Trophoblast cell (in vitro differentiated cells and primary cell): Measurements from ENCODE around the gene FGD5.
A peak's percentile ranks its signal among the peaks of the same experiment; 100 is the strongest.

Experiments used
- DNase-seq, 2 donors: peaks; one replicate each; pipeline ENCODE4 v3.0.0-alpha.2; 2016
- H2AFZ ChIP-seq: 2 replicates; pipeline ENCODE4 v1.6.1; 2013; ENCODE audit warnings: low read length, moderate library complexity, mild to moderate bottlenecking; ENCODE audit not compliant: insufficient read depth, poor library complexity
- H2AK5ac ChIP-seq: 2 replicates; pipeline ENCODE4 v1.6.1; 2013; ENCODE audit warnings: mild to moderate bottlenecking, low read length
- H2BK120ac ChIP-seq: 2 replicates; pipeline ENCODE4 v1.6.1; 2013; ENCODE audit warnings: low read length, mild to moderate bottlenecking, moderate library complexity; ENCODE audit not compliant: insufficient read depth, poor library complexity
- H2BK12ac ChIP-seq: 2 replicates; pipeline ENCODE4 v1.6.1; 2013; ENCODE audit warnings: mild to moderate bottlenecking, low read length, moderate library complexity
- H2BK5ac ChIP-seq: 2 replicates; pipeline ENCODE4 v1.6.1; 2013; ENCODE audit warnings: low read length, low read depth, moderate library complexity, mild to moderate bottlenecking; ENCODE audit not compliant: poor library complexity
- H3K14ac ChIP-seq: 2 replicates; pipeline ENCODE4 v1.6.1; 2013; ENCODE audit warnings: mild to moderate bottlenecking, low read length
- H3K18ac ChIP-seq: 2 replicates; pipeline ENCODE4 v1.6.1; 2013; ENCODE audit warnings: mild to moderate bottlenecking, low read length
- H3K23ac ChIP-seq: 2 replicates; pipeline ENCODE4 v1.6.1; 2013; ENCODE audit warnings: low read length
- H3K27ac ChIP-seq: 2 replicates; pipeline ENCODE4 v1.5.1; 2013; ENCODE audit warnings: low read depth, mild to moderate bottlenecking, inconsistent platforms, low read length, moderate library complexity
- H3K27me3 ChIP-seq: 2 replicates; pipeline ENCODE4 v1.6.1; 2013; ENCODE audit warnings: inconsistent platforms, mild to moderate bottlenecking, low read length, moderate library complexity; ENCODE audit not compliant: insufficient read depth
- H3K36me3 ChIP-seq, 2 experiments: 1 replicate in 1 of 2; 2 replicates in 1 of 2; pipeline ENCODE4 v1.6.1; 2013; ENCODE audit warnings: low read length in 2 of 2, mild to moderate bottlenecking in 2 of 2, moderate library complexity in 1 of 2; ENCODE audit not compliant: insufficient read depth in 2 of 2, control insufficient read depth in 1 of 2
- H3K4ac ChIP-seq: 2 replicates; pipeline ENCODE4 v1.6.1; 2013; ENCODE audit warnings: low read depth, mild to moderate bottlenecking, low read length, moderate library complexity
- H3K4me1 ChIP-seq, 2 experiments: 1 replicate in 1 of 2; 2 replicates in 1 of 2; pipeline ENCODE4 v1.6.1; 2013; ENCODE audit warnings: low read length in 2 of 2, mild to moderate bottlenecking in 2 of 2, moderate library complexity in 1 of 2; ENCODE audit not compliant: insufficient read depth in 2 of 2, control insufficient read depth in 1 of 2
- H3K4me2 ChIP-seq: 2 replicates; pipeline ENCODE4 v1.6.1; 2013; ENCODE audit warnings: inconsistent platforms, mild to moderate bottlenecking, low read length, moderate library complexity
- H3K4me3 ChIP-seq: 2 replicates; pipeline ENCODE4 v1.5.1; 2013; ENCODE audit warnings: mild to moderate bottlenecking, low read depth, low read length, inconsistent platforms
- H3K79me1 ChIP-seq: one replicate; pipeline ENCODE4 v1.6.1; 2013; ENCODE audit warnings: low read length
- H3K79me2 ChIP-seq: 2 replicates; pipeline ENCODE4 v1.6.1; 2013; ENCODE audit warnings: low read length, mild to moderate bottlenecking; ENCODE audit not compliant: control insufficient read depth, insufficient read depth, poor library complexity
- H3K9ac ChIP-seq: 2 replicates; pipeline ENCODE4 v1.6.1; 2013; ENCODE audit warnings: mild to moderate bottlenecking, low read length
- H3K9me3 ChIP-seq: 2 replicates; pipeline ENCODE4 v1.6.1; 2013; ENCODE audit warnings: low read depth, mild to moderate bottlenecking, control low read depth, inconsistent platforms, low read length; ENCODE audit not compliant: insufficient read depth
- H4K12ac ChIP-seq: 2 replicates; pipeline ENCODE4 v1.6.1; 2013; ENCODE audit warnings: low read depth, mild to moderate bottlenecking, low read length, moderate library complexity
- H4K8ac ChIP-seq: 2 replicates; pipeline ENCODE4 v1.6.1; 2013; ENCODE audit warnings: low read depth, mild to moderate bottlenecking, low read length, moderate library complexity
- H4K91ac ChIP-seq: one replicate; pipeline ENCODE4 v1.6.1; 2013; ENCODE audit warnings: low read depth, mild to moderate bottlenecking, low read length, moderate library complexity
- WGBS: extraction: QIAGEN DNeasy Blood & Tissue Kit; methylation state at CpG from one replicate; pipeline ENCODE4 v1.1.7; 2013; ENCODE audit warnings: missing lambda C conversion rate; ENCODE audit not compliant: insufficient read length, insufficient coverage; ENCODE audit errors: extremely low coverage; 5-methylcytosine and 5-hydroxymethylcytosine counted together

FGD5 gene

GRCh38 chr3:14957925-14958324 is 139.2 kb downstream of the FGD5 start:
- Histone ChIP-seq H2BK12ac (no peak overlapping the region), H2AFZ (no peak overlapping the region), H3K36me3 (no peaks in the 10 kb centered on the region), H3K14ac (no peak overlapping the region), H3K79me2 (no peaks in the 10 kb centered on the region), H3K27ac (no peak overlapping the region), H3K23ac (no peak overlapping the region), H2BK120ac (no peak overlapping the region), H4K12ac (no peak overlapping the region), H2AK5ac (no peak overlapping the region), H3K79me1 (no peaks in the 10 kb centered on the region), H3K4me2 (no peak overlapping the region), H2BK5ac (no peak overlapping the region), H4K91ac (no peak overlapping the region), H4K8ac (no peak overlapping the region), H3K4me1 (peaks cover 0 to 2% of the 10 kb centered on the region in 2 experiments), H3K9ac (no peak overlapping the region), H3K27me3 (no peaks in the 10 kb centered on the region), H3K4ac (no peak overlapping the region), H3K9me3 (no peaks in the 10 kb centered on the region), H3K18ac (no peak overlapping the region), H3K4me3 (no peak overlapping the region)
- DNase-seq = peak in 1 of 2 donors; percentile 41
- WGBS = no CpG with 5 or more reads among the region's 1 CpG

GRCh38 chr3:14959359-14959943 is 140.7 kb downstream of the FGD5 start:
- Histone ChIP-seq H3K4me3 (no peak overlapping the region), H3K23ac (no peak overlapping the region), H2AFZ (no peak overlapping the region), H3K4me1 (peaks cover 0 to 2% of the 10 kb centered on the region in 2 experiments), H2BK12ac (no peak overlapping the region), H3K4me2 (no peak overlapping the region), H3K79me1 (no peaks in the 10 kb centered on the region), H2BK120ac (no peak overlapping the region), H4K91ac (no peak overlapping the region), H2BK5ac (no peak overlapping the region), H2AK5ac (no peak overlapping the region), H4K12ac (no peak overlapping the region), H3K36me3 (no peaks in the 10 kb centered on the region), H3K18ac (no peak overlapping the region), H3K27me3 (no peaks in the 10 kb centered on the region), H4K8ac (peak overlapping the region; percentile 38), H3K27ac (no peak overlapping the region), H3K9ac (no peak overlapping the region), H3K4ac (no peak overlapping the region), H3K79me2 (no peaks in the 10 kb centered on the region), H3K9me3 (no peaks in the 10 kb centered on the region), H3K14ac (no peak overlapping the region)
- peak; percentile 16 to 76 for DNase-seq
- WGBS = no CpG with 5 or more reads among the region's 2 CpGs

GRCh38 chr3:14962762-14963161 is 144.0 kb downstream of the FGD5 start:
- Histone ChIP-seq H3K14ac (no peak overlapping the region), H2BK120ac (no peak overlapping the region), H3K79me1 (no peaks in the 10 kb centered on the region), H4K91ac (no peak overlapping the region), H2BK5ac (no peak overlapping the region), H3K9ac (no peak overlapping the region), H4K8ac (no peak overlapping the region), H3K36me3 (peaks cover 3 to 5% of the 10 kb centered on the region in 2 experiments), H2AFZ (no peak overlapping the region), H3K4me3 (no peak overlapping the region), H2BK12ac (no peak overlapping the region), H3K4ac (no peak overlapping the region), H3K27me3 (no peaks in the 10 kb centered on the region), H2AK5ac (no peak overlapping the region), H3K9me3 (no peaks in the 10 kb centered on the region), H3K4me1 (peaks cover 0 to 2% of the 10 kb centered on the region in 2 experiments), H3K79me2 (no peaks in the 10 kb centered on the region), H3K18ac (no peak overlapping the region), H4K12ac (no peak overlapping the region), H3K27ac (no peak overlapping the region), H3K23ac (no peak overlapping the region), H3K4me2 (no peak overlapping the region)
- no peak for DNase-seq
- no CpG with 5 or more reads among the region's 5 CpGs for WGBS

- no peak overlapping the region for H3K23ac ChIP-seq
- H3K4me2 ChIP-seq = no peak overlapping the region
- no peaks in the 10 kb centered on the region for H3K4me1 ChIP-seq
- H3K9ac ChIP-seq = no peak overlapping the region
- H3K9me3 ChIP-seq = no peaks in the 10 kb centered on the region
- H3K79me2 ChIP-seq = no peaks in the 10 kb centered on the region
- DNase-seq = no peak
- peaks cover 3 to 5% of the 10 kb centered on the region in 2 experiments for H3K36me3 ChIP-seq
- no peak overlapping the region for H3K4ac ChIP-seq
- H2AK5ac ChIP-seq = no peak overlapping the region
- WGBS = no CpG with 5 or more reads among the region's 1 CpG
- H3K4me3 ChIP-seq = no peak overlapping the region
- no peak overlapping the region for H4K8ac ChIP-seq
- H3K14ac ChIP-seq = no peak overlapping the region
- no peak overlapping the region for H2BK12ac ChIP-seq
- no peak overlapping the region for H2BK120ac ChIP-seq
- no peak overlapping the region for H3K18ac ChIP-seq
- no peak overlapping the region for H4K12ac ChIP-seq
- no peak overlapping the region for H2AFZ ChIP-seq
- H2BK5ac ChIP-seq = no peak overlapping the region
- H3K79me1 ChIP-seq = no peaks in the 10 kb centered on the region
- H3K27me3 ChIP-seq = no peaks in the 10 kb centered on the region
- H3K27ac ChIP-seq = no peak overlapping the region
- H4K91ac ChIP-seq = no peak overlapping the region
Measured at GRCh38 chr3:14967285-14967684, 148.5 kb downstream of the FGD5 start.
